K562 (cell line): ENCODE data around the gene OCIAD1. TPM values are rescaled to one million over a fixed set of nuclear protein-coding genes. Genes with fewer than 3 reads are reported as not detected.
A peak's percentile ranks its signal among the peaks of the same experiment; 100 is the strongest.

ENCODE experiments used
- BCL6 ChIP-seq: fragments of 250-450 bp; sonication (Bioruptor Pico); IDR thresholded peaks from 2 replicates; pipeline ENCODE4 v1.4.0; 2020
- BRCA1 ChIP-seq, 2 experiments: fragments of 450-650 bp in 1 of 2; sonication (generic) in 1 of 2; formaldehyde crosslinking in 1 of 2; IDR thresholded peaks; 2 replicates each; pipeline versions ENCODE4 v1.5.0 to v1.6.1; 2017 to 2020; ENCODE audit warnings: mild to moderate bottlenecking in 1 of 2, missing genetic modification reagents in 1 of 2
- CXXC5 ChIP-seq: fragments of 250-450 bp; sonication (Bioruptor Pico); IDR thresholded peaks from 2 replicates; pipeline ENCODE4 v1.8.0; 2022; ENCODE audit warnings: inconsistent platforms, mild to moderate bottlenecking, moderate library complexity
- DIDO1 ChIP-seq: fragments of 450-650 bp; IDR thresholded peaks from 2 replicates; pipeline ENCODE4 v1.6.1; 2016; ENCODE audit warnings: low read depth, missing biosample characterization, missing genetic modification characterization
- FOXO4 ChIP-seq: fragments of 450-650 bp; formaldehyde crosslinking; IDR thresholded peaks from 2 replicates; pipeline ENCODE4 v1.4.0; 2020; ENCODE audit warnings: mild to moderate bottlenecking, moderate library complexity
- ILF3 ChIP-seq: fragments of 450-650 bp; IDR thresholded peaks from 2 replicates; pipeline ENCODE4 v1.6.1; 2018; ENCODE audit warnings: antibody characterized with exemption, mild to moderate bottlenecking, moderate library complexity, borderline replicate concordance
- KAT8 ChIP-seq: fragments of 450-650 bp; IDR thresholded peaks from 2 replicates; pipeline ENCODE4 v1.6.1; 2016; ENCODE audit warnings: low read depth, mild to moderate bottlenecking
- KDM4B ChIP-seq, 2 experiments: fragments of 450-650 bp in 1 of 2; sonication (generic) in 1 of 2; IDR thresholded peaks; 2 replicates each; pipeline ENCODE4 v1.6.1; 2016 to 2017; ENCODE audit warnings: borderline replicate concordance in 2 of 2, antibody characterized with exemption in 1 of 2, low read depth in 1 of 2, mild to moderate bottlenecking in 1 of 2
- MAFK ChIP-seq: IDR thresholded peaks from 2 replicates; pipeline ENCODE4 v1.6.1; 2011; ENCODE audit warnings: low read length, improper control_type of control experiment
- THAP7 ChIP-seq: fragments of 250-450 bp; sonication (Bioruptor Pico); IDR thresholded peaks from 2 replicates; pipeline ENCODE4 v1.5.0; 2021
- polyA plus RNA-seq, 8 experiments: library from polyadenylated mRNA; depleted of rRNA in 4 of 8; stranded (reverse) in 5 of 8; unstranded in 3 of 8; fragments of >200 nt; fragmentation: Nextera tagmentation in 2 of 8; fragmentation: Illumina TruSeq in 1 of 8; extraction: Ambion mirVana in 2 of 8; extraction: Trizol in 1 of 8; gene quantifications; 2 replicates each; pipeline versions ENCODE4 v1.2.1 to v1.2.3, GENCODE V29; 2011 to 2014; ENCODE audit warnings: inconsistent platforms in 1 of 8, missing spikeins in 1 of 8
- total RNA-seq, 7 experiments: library from RNA; depleted of rRNA in 6 of 7; stranded (reverse); fragments of >200 nt in 6 of 7; fragmentation: Illumina TruSeq in 2 of 7; extraction: Trizol in 2 of 7; gene quantifications; 2 replicates each; pipeline versions ENCODE4 v1.2.1 to v1.2.3, GENCODE V29; 2011 to 2021; ENCODE audit warnings: low replicate concordance in 1 of 7
- TF ChIP-seq, protein P1 (sequence below): fragments of 450-650 bp; IDR thresholded peaks from 2 replicates; pipeline ENCODE4 v1.6.1; 2016; ENCODE audit warnings: mild to moderate bottlenecking, moderate library complexity

Gene OCIAD1
- total and polyA plus RNA-seq, 9 of the 15 experiments (the other 6 are each of a cell fraction or from before 2014, with no cell fraction given): 99.0 to 358 (median 196) TPM

GRCh38 chr4:48830706-48831531, at the start of gene OCIAD1 (continued):
- TF ChIP-seq, protein P1, sequence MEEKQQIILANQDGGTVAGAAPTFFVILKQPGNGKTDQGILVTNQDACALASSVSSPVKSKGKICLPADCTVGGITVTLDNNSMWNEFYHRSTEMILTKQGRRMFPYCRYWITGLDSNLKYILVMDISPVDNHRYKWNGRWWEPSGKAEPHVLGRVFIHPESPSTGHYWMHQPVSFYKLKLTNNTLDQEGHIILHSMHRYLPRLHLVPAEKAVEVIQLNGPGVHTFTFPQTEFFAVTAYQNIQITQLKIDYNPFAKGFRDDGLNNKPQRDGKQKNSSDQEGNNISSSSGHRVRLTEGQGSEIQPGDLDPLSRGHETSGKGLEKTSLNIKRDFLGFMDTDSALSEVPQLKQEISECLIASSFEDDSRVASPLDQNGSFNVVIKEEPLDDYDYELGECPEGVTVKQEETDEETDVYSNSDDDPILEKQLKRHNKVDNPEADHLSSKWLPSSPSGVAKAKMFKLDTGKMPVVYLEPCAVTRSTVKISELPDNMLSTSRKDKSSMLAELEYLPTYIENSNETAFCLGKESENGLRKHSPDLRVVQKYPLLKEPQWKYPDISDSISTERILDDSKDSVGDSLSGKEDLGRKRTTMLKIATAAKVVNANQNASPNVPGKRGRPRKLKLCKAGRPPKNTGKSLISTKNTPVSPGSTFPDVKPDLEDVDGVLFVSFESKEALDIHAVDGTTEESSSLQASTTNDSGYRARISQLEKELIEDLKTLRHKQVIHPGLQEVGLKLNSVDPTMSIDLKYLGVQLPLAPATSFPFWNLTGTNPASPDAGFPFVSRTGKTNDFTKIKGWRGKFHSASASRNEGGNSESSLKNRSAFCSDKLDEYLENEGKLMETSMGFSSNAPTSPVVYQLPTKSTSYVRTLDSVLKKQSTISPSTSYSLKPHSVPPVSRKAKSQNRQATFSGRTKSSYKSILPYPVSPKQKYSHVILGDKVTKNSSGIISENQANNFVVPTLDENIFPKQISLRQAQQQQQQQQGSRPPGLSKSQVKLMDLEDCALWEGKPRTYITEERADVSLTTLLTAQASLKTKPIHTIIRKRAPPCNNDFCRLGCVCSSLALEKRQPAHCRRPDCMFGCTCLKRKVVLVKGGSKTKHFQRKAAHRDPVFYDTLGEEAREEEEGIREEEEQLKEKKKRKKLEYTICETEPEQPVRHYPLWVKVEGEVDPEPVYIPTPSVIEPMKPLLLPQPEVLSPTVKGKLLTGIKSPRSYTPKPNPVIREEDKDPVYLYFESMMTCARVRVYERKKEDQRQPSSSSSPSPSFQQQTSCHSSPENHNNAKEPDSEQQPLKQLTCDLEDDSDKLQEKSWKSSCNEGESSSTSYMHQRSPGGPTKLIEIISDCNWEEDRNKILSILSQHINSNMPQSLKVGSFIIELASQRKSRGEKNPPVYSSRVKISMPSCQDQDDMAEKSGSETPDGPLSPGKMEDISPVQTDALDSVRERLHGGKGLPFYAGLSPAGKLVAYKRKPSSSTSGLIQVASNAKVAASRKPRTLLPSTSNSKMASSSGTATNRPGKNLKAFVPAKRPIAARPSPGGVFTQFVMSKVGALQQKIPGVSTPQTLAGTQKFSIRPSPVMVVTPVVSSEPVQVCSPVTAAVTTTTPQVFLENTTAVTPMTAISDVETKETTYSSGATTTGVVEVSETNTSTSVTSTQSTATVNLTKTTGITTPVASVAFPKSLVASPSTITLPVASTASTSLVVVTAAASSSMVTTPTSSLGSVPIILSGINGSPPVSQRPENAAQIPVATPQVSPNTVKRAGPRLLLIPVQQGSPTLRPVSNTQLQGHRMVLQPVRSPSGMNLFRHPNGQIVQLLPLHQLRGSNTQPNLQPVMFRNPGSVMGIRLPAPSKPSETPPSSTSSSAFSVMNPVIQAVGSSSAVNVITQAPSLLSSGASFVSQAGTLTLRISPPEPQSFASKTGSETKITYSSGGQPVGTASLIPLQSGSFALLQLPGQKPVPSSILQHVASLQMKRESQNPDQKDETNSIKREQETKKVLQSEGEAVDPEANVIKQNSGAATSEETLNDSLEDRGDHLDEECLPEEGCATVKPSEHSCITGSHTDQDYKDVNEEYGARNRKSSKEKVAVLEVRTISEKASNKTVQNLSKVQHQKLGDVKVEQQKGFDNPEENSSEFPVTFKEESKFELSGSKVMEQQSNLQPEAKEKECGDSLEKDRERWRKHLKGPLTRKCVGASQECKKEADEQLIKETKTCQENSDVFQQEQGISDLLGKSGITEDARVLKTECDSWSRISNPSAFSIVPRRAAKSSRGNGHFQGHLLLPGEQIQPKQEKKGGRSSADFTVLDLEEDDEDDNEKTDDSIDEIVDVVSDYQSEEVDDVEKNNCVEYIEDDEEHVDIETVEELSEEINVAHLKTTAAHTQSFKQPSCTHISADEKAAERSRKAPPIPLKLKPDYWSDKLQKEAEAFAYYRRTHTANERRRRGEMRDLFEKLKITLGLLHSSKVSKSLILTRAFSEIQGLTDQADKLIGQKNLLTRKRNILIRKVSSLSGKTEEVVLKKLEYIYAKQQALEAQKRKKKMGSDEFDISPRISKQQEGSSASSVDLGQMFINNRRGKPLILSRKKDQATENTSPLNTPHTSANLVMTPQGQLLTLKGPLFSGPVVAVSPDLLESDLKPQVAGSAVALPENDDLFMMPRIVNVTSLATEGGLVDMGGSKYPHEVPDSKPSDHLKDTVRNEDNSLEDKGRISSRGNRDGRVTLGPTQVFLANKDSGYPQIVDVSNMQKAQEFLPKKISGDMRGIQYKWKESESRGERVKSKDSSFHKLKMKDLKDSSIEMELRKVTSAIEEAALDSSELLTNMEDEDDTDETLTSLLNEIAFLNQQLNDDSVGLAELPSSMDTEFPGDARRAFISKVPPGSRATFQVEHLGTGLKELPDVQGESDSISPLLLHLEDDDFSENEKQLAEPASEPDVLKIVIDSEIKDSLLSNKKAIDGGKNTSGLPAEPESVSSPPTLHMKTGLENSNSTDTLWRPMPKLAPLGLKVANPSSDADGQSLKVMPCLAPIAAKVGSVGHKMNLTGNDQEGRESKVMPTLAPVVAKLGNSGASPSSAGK: peak; percentile 56; the same call in 1 of the 2 replicates
- TF ChIP-seq ILF3 (no peak), CXXC5 (0 out of 2 replicates have a peak, but pooled peaks have one; percentile 50), THAP7 (no peak), DIDO1 (tag) (peak; percentile 74), BRCA1 (IDR thresholded peaks at IDR 0.05) (no peak), BRCA1 (CRISPR knock-in tag; IDR thresholded peaks at IDR 0.05) (no peak), MAFK (no peak), KDM4B (IDR thresholded peaks at IDR 0.05; ENCODE audit: borderline replicate concordance in 2 of 2, low read depth in 1 of 2) (peak in 1 of 2 experiments; percentile 78; a peak in 1 of 4 replicates), FOXO4 (CRISPR knock-in tag) (no peak), BCL6 (CRISPR knock-in tag) (no peak), KAT8 (peak; percentile 70; the same call in 1 of the 2 replicates)
